HCT116 (cell line): Measurements from ENCODE around the gene TEX2. TPM values are rescaled to one million over a fixed set of nuclear protein-coding genes. Genes with fewer than 3 reads are reported as not detected.
A peak's percentile ranks its signal among the peaks of the same experiment; 100 is the strongest.

ENCODE experiments used
- ATAC-seq: fragments of 200-7000 bp; cut with Tn5 transposase; 2 replicates; pipeline ENCODE4 v1.9.1; 2020; ENCODE audit warnings: mild to moderate bottlenecking, moderate library complexity
- BruUV-seq: library from RNA; stranded (reverse); fragments of 400-500 nt; replicated peaks from 2 replicates; lab custom pipeline; 2021; lab: Mats Ljungman, UMichigan
- CTCF ChIA-PET: fragments of 300-600 bp; sonication (Branson Sonifier 250); formaldehyde crosslinking; loops from one replicate; lab custom pipeline; 2021; ENCODE audit warnings: antibody characterized with exemption; lab: Charles Lee
- POLR2A ChIA-PET: fragments of 300-600, 350-600 bp; sonication (Branson Sonifier 250); formaldehyde crosslinking; loops from one replicate; lab custom pipeline; 2021; ENCODE audit warnings: antibody characterized with exemption; lab: Charles Lee
- RAD21 ChIA-PET, 2 experiments: fragments of 300-600 bp; sonication (Branson Sonifier 250); formaldehyde crosslinking; loops; one replicate each; lab custom pipeline; 2023; ENCODE audit warnings: low total read pairs in 2 of 2; ENCODE audit not compliant: uncharacterized antibody in 2 of 2, unreplicated experiment in 2 of 2, low non-redundant PET in 1 of 2; lab: Charles Lee
- DNase-seq: peaks from one replicate; pipeline ENCODE4 v3.0.0-alpha.2; 2010; ENCODE audit warnings: low read depth, low spot score
- H2AFZ ChIP-seq: fragments of 200-600 bp; shearing (Covaris generic), sonication (generic); 2 replicates; pipeline ENCODE4 v1.6.1; 2017; ENCODE audit warnings: low read depth, mixed run types, mixed read lengths, antibody characterized with exemption, low read length; ENCODE audit not compliant: poor library complexity, severe bottlenecking
- H3K27ac ChIP-seq: 2 replicates; pipeline ENCODE4 v1.5.1; 2012; ENCODE audit warnings: low read depth, low read length
- H3K27me3 ChIP-seq: fragments of 200-600 bp; sonication (generic); 2 replicates; pipeline ENCODE4 v1.6.1; 2016; ENCODE audit warnings: mixed run types, low read length, mixed read lengths; ENCODE audit not compliant: insufficient read depth
- H3K36me3 ChIP-seq, 2 experiments: fragments of 200-500 bp in 1 of 2; fragments of 200-600 bp in 1 of 2; sonication (Bioruptor generic) in 1 of 2; sonication (generic) in 1 of 2; 2 replicates each; pipeline versions ENCODE4 v1.5.1 to v1.6.1; 2014 to 2016; ENCODE audit warnings: low read length in 2 of 2, inconsistent platforms in 1 of 2, mixed read lengths in 1 of 2, mixed run types in 1 of 2; ENCODE audit not compliant: insufficient read depth in 2 of 2, control insufficient read depth in 1 of 2
- H3K4me1 ChIP-seq, 2 experiments: fragments of 200-600 bp in 1 of 2; sonication (generic) in 1 of 2; 2 replicates each; pipeline versions ENCODE4 v1.5.1 to v1.6.1; 2012 to 2017; ENCODE audit warnings: low read length in 2 of 2, inconsistent platforms in 1 of 2, mild to moderate bottlenecking in 1 of 2, mixed read lengths in 1 of 2, mixed run types in 1 of 2, moderate library complexity in 1 of 2; ENCODE audit not compliant: insufficient read depth in 2 of 2, control insufficient read depth in 1 of 2
- H3K4me2 ChIP-seq: fragments of 200-600 bp; sonication (generic); 2 replicates; pipeline ENCODE4 v1.6.1; 2017; ENCODE audit warnings: mixed run types, low read length, mixed read lengths
- H3K4me3 ChIP-seq, 2 experiments: fragments of 200-600 bp in 1 of 2; sonication (generic) in 1 of 2; replicated peaks in 1 of 2; 2 replicates each; pipeline ENCODE4 v1.5.1; 2011 to 2016; ENCODE audit warnings: low read length in 2 of 2, control low read depth in 1 of 2, low read depth in 1 of 2, mild to moderate bottlenecking in 1 of 2, mixed read lengths in 1 of 2, mixed run types in 1 of 2
- H3K79me2 ChIP-seq: fragments of 200-600 bp; sonication (generic); 2 replicates; pipeline ENCODE4 v1.6.1; 2017; ENCODE audit warnings: mild to moderate bottlenecking, mixed run types, low read length, moderate library complexity, mixed read lengths; ENCODE audit not compliant: insufficient read depth
- H3K9ac ChIP-seq: fragments of 200-600 bp; sonication (generic); 2 replicates; pipeline ENCODE4 v1.6.1; 2016; ENCODE audit warnings: low read length, mixed read lengths
- H3K9me2 ChIP-seq: fragments of 200-600 bp; sonication (generic), shearing (Covaris generic); 2 replicates; pipeline ENCODE4 v1.6.1; 2017; ENCODE audit warnings: mixed run types, mild to moderate bottlenecking, moderate library complexity; ENCODE audit not compliant: insufficient read depth
- H3K9me3 ChIP-seq, 2 experiments: fragments of 200-500 bp in 1 of 2; fragments of 200-600 bp in 1 of 2; sonication (Bioruptor generic) in 1 of 2; sonication (generic) in 1 of 2; 2 replicates each; pipeline ENCODE4 v1.6.1; 2014 to 2017; ENCODE audit warnings: low read length in 2 of 2, mixed read lengths in 2 of 2, inconsistent platforms in 1 of 2, low read depth in 1 of 2, mild to moderate bottlenecking in 1 of 2, mixed run types in 1 of 2, moderate library complexity in 1 of 2; ENCODE audit not compliant: control insufficient read depth in 1 of 2, insufficient read depth in 1 of 2
- H4K20me1 ChIP-seq: fragments of 200-600 bp; sonication (generic), shearing (Covaris generic); 2 replicates; pipeline ENCODE4 v1.6.1; 2017; ENCODE audit warnings: mixed run types, mild to moderate bottlenecking, moderate library complexity; ENCODE audit not compliant: insufficient read depth
- CEBPB ChIP-seq: IDR thresholded peaks from 2 replicates; pipeline ENCODE4 v1.6.1; 2012; ENCODE audit warnings: low read depth
- ELF1 ChIP-seq: IDR thresholded peaks from 2 replicates; pipeline ENCODE4 v1.6.1; 2012; ENCODE audit warnings: low read depth, borderline replicate concordance
- EZH2 ChIP-seq: fragments of 200-600 bp; sonication (generic); IDR thresholded peaks from 2 replicates; pipeline ENCODE4 v1.6.1; 2017; ENCODE audit warnings: antibody characterized with exemption, mixed run types
- EZH2phosphoT487 ChIP-seq: fragments of 200-600 bp; IDR thresholded peaks from 2 replicates; pipeline ENCODE4 v1.6.1; 2018; ENCODE audit warnings: antibody characterized with exemption, borderline replicate concordance
- FOSL1 ChIP-seq: IDR thresholded peaks from 2 replicates; pipeline ENCODE4 v1.6.1; 2012; ENCODE audit warnings: low read depth
- MAX ChIP-seq: IDR thresholded peaks from 2 replicates; pipeline ENCODE4 v1.6.1; 2012
- POLR2A ChIP-seq: IDR thresholded peaks from 2 replicates; pipeline ENCODE4 v1.7.0; 2011; ENCODE audit warnings: borderline replicate concordance; ENCODE audit not compliant: insufficient read depth, insufficient read length; ENCODE audit errors: extremely low read depth
- REST ChIP-seq: IDR thresholded peaks from 2 replicates; pipeline ENCODE4 v1.6.1; 2012; ENCODE audit warnings: low read depth
- SP1 ChIP-seq: IDR thresholded peaks from 2 replicates; pipeline ENCODE4 v1.6.1; 2012; ENCODE audit warnings: low read depth
- SRF ChIP-seq: IDR thresholded peaks from 2 replicates; pipeline ENCODE4 v1.6.1; 2012; ENCODE audit warnings: low read depth
- TCF7L2 ChIP-seq: IDR thresholded peaks from 2 replicates; pipeline ENCODE4 v1.7.0; 2011; ENCODE audit warnings: borderline replicate concordance, inconsistent platforms; ENCODE audit not compliant: insufficient read depth, insufficient read length; ENCODE audit errors: extremely low read depth
- YY1 ChIP-seq: IDR thresholded peaks from 2 replicates; pipeline ENCODE4 v1.6.1; 2011; ENCODE audit warnings: low read length, low read depth, moderate library complexity, mild to moderate bottlenecking; ENCODE audit not compliant: insufficient replicate concordance; ENCODE audit errors: extremely low read depth
- ZBTB33 ChIP-seq: IDR thresholded peaks from 2 replicates; pipeline ENCODE4 v1.6.1; 2011; ENCODE audit warnings: mild to moderate bottlenecking, low read length, moderate library complexity; ENCODE audit not compliant: insufficient replicate concordance; ENCODE audit errors: extremely low read depth
- ZNF274 ChIP-seq: fragments of 200-500 bp; sonication (Bioruptor generic); IDR thresholded peaks from 2 replicates; pipeline ENCODE4 v1.6.1; 2014; ENCODE audit warnings: mild to moderate bottlenecking, low read depth, low read length, inconsistent platforms
- intact Hi-C: fragments of 100-400 bp; cut with micrococcal nuclease; formaldehyde crosslinking; loops from 2 replicates; pipeline ENCODE4 v1.10.0; 2022
- total RNA-seq: library from RNA; stranded (reverse); gene quantifications from one replicate; pipeline ENCODE4 v1.2.1, GENCODE V29; 2021; ENCODE audit not compliant: unreplicated experiment

The TEX2 gene
- total RNA-seq, 1 experiment from 2014 or later: 24.6 TPM

- Histone ChIP-seq H3K36me3 (no peaks in the 10 kb centered on the region), H3K9me3 (no peaks in the 10 kb centered on the region), H2AFZ (no peak overlapping the region), H3K9ac (no peak overlapping the region), H3K27ac (no peak overlapping the region), H3K9me2 (no peaks in the 10 kb centered on the region), H3K27me3 (no peaks in the 10 kb centered on the region), H3K79me2 (peaks cover 28% of the 10 kb centered on the region), H4K20me1 (no peaks in the 10 kb centered on the region), H3K4me3 (no peak overlapping the region), H3K4me1 (peaks cover 17 to 30% of the 10 kb centered on the region in 2 experiments), H3K4me2 (peak overlapping the region; percentile 39)
- no TSS peak for BruUV-seq
- intact Hi-C loops: no loop called here
- ChIA-PET RAD21 (no interaction called here), CTCF (no interaction called here), POLR2A (no interaction called here)
- TF ChIP-seq CEBPB (no peak), ZNF274 (no peak)
- DNase-seq: no peak
- no peak for ATAC-seq
Measured at GRCh38 chr17:64240741-64241347, 22.2 kb downstream of the TEX2 start.

GRCh38 chr17:64240261-64240740, 22.8 kb downstream of the TEX2 start:
- H3K9ac ChIP-seq: no peak overlapping the region
- no peak for TF ChIP-seq SRF
- no peak for TF ChIP-seq TCF7L2
- TF ChIP-seq SP1: no peak
- no peak for TF ChIP-seq ZNF274
- no peak for TF ChIP-seq EZH2phosphoT487
- TF ChIP-seq ELF1: no peak
- no peak for TF ChIP-seq ZBTB33
- TF ChIP-seq FOSL1: no peak
- no peak for TF ChIP-seq REST
- TF ChIP-seq EZH2: no peak
- TF ChIP-seq POLR2A: no peak
- no peak for TF ChIP-seq MAX
- no peak for TF ChIP-seq YY1
- no peak overlapping the region for H2AFZ ChIP-seq
- no peak overlapping the region for H3K27ac ChIP-seq
- DNase-seq (no peak), ATAC-seq (peak; percentile 43)
- H3K4me2 ChIP-seq: peak overlapping the region; percentile 39
- BruUV-seq: no TSS peak
- CTCF ChIA-PET: no interaction called here
- peaks cover 31% of the 10 kb centered on the region for H3K79me2 ChIP-seq
- no peaks in the 10 kb centered on the region for H4K20me1 ChIP-seq
- intact Hi-C loops: no loop called here
- no peaks in the 10 kb centered on the region for H3K9me2 ChIP-seq
- peaks cover 14 to 26% of the 10 kb centered on the region in 2 experiments for H3K4me1 ChIP-seq
- H3K36me3 ChIP-seq: no peaks in the 10 kb centered on the region
- RAD21 ChIA-PET: no interaction called here
- no peaks in the 10 kb centered on the region for H3K9me3 ChIP-seq
- no peaks in the 10 kb centered on the region for H3K27me3 ChIP-seq
- no peak overlapping the region for H3K4me3 ChIP-seq
- POLR2A ChIA-PET: interaction anchor here (0.7 kb wide), 1 partner anchor 12 kb away, joined by 3 read pairs; no protein-coding TSS in a partner anchor
